ENCODE measurements around the gene MMP24.

The MMP24 gene

GRCh38 chr20:35290186-35290886, 63.8 kb downstream of the MMP24 start:
- Histone ChIP-seq H3K4me3 (ENCODE audit: low read depth, low read length) (no peak overlapping the region), H3K4me2 (ENCODE audit: low read length) (no peak overlapping the region), H3K79me2 (no peaks in the 10 kb centered on the region), H3K36me3 (ENCODE audit: control insufficient read depth, insufficient read depth, low read length) (no peaks in the 10 kb centered on the region), H2AFZ (no peak overlapping the region), H3K9ac (no peak overlapping the region), H3K27ac (no peak overlapping the region), H3K27me3 (ENCODE audit: control insufficient read depth, insufficient read depth, low read length) (no peaks in the 10 kb centered on the region), H3K9me3 (ENCODE audit: control insufficient read depth, low read length) (no peaks in the 10 kb centered on the region), H3K4me1 (no peaks in the 10 kb centered on the region)
- TF ChIP-seq, protein P1, sequence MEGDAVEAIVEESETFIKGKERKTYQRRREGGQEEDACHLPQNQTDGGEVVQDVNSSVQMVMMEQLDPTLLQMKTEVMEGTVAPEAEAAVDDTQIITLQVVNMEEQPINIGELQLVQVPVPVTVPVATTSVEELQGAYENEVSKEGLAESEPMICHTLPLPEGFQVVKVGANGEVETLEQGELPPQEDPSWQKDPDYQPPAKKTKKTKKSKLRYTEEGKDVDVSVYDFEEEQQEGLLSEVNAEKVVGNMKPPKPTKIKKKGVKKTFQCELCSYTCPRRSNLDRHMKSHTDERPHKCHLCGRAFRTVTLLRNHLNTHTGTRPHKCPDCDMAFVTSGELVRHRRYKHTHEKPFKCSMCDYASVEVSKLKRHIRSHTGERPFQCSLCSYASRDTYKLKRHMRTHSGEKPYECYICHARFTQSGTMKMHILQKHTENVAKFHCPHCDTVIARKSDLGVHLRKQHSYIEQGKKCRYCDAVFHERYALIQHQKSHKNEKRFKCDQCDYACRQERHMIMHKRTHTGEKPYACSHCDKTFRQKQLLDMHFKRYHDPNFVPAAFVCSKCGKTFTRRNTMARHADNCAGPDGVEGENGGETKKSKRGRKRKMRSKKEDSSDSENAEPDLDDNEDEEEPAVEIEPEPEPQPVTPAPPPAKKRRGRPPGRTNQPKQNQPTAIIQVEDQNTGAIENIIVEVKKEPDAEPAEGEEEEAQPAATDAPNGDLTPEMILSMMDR (IDR thresholded peaks at IDR 0.05) = no peak

GRCh38 chr20:35290887-35291417, 64.5 kb downstream of the MMP24 start:
- H3K36me3 ChIP-seq (ENCODE audit: control insufficient read depth, insufficient read depth, low read length) = no peaks in the 10 kb centered on the region
- H3K79me2 ChIP-seq = no peaks in the 10 kb centered on the region
- TF ChIP-seq, protein P1 (IDR thresholded peaks at IDR 0.05) = no peak
- no peak overlapping the region for H3K4me2 ChIP-seq (ENCODE audit: low read length)
- no peak overlapping the region for H3K4me3 ChIP-seq (ENCODE audit: low read depth, low read length)
- H3K4me1 ChIP-seq = no peaks in the 10 kb centered on the region
- no peaks in the 10 kb centered on the region for H3K9me3 ChIP-seq (ENCODE audit: control insufficient read depth, low read length)
- H2AFZ ChIP-seq = no peak overlapping the region
- H3K9ac ChIP-seq = no peak overlapping the region
- no peaks in the 10 kb centered on the region for H3K27me3 ChIP-seq (ENCODE audit: control insufficient read depth, insufficient read depth, low read length)
- H3K27ac ChIP-seq = no peak overlapping the region

DNA sequence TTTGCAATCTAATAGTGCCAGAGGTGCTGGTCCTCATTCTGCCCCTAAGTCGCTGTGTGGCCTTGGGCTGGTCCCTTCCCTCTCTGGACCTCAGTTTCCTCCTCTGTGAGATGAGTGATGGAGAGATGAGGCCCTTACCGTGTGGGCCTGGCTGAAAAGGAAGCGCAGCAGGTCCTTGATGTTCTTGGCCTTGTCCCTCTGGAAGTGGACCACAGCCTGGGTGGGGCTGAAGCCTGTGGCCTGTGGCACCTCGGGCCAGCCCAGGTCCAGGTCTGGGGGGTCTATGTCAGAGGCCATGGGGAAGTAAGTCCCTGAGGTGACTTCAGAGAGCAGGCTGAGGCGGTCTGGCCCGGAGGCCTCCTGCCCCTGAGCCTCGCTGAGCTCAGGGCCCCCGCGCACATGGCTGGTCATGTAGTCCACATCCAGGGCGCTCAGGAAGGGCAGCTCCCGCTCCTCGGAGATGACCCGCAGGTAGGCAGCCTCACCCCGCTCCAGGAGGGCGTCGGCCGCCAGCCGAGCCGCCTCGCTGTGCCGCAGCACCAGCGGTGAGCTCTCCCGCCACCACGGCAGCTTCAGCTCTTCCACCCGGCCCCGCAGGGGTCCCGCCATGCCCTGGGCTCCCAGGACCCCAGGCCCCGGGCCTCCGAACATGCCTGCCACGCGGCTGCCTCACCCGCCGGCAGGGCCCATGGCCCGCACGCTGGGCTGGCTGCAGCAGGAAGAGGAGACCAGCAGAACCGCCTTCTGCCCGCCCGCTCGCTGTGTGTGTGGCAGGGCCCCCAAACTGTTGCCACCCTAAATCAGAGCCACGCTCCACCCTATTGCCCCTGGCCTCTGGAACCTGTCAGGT, 65.4 kb downstream of the MMP24 start, which contains the start of gene FAM83C:
Gene FAM83C (minus strand): TSS at position 772 of the 850 bp plus-strand sequence. CDS start 121 bp downstream, at position 651.
- no peaks in the 10 kb centered on the region for H3K4me1 ChIP-seq
- H3K4me3 ChIP-seq (ENCODE audit: low read depth, low read length) = no peak within 1 kb of the TSS
- H3K9ac ChIP-seq = no peak within 1 kb of the TSS
- no peaks in the 10 kb centered on the region for H3K79me2 ChIP-seq
- no peaks in the 10 kb centered on the region for H3K27me3 ChIP-seq (ENCODE audit: control insufficient read depth, insufficient read depth, low read length)
- TF ChIP-seq, protein P1 (IDR thresholded peaks at IDR 0.05) = no peak
- H3K9me3 ChIP-seq (ENCODE audit: control insufficient read depth, low read length) = no peaks in the 10 kb centered on the region
- no peak within 1 kb of the TSS for H2AFZ ChIP-seq
- H3K36me3 ChIP-seq (ENCODE audit: control insufficient read depth, insufficient read depth, low read length) = no peaks in the 10 kb centered on the region
- H3K27ac ChIP-seq = no peak within 1 kb of the TSS
- H3K4me2 ChIP-seq (ENCODE audit: low read length) = no peak within 1 kb of the TSS

GRCh38 chr20:35292504-35293285, 66.2 kb downstream of the MMP24 start:
- H3K36me3 ChIP-seq (ENCODE audit: control insufficient read depth, insufficient read depth, low read length) = no peaks in the 10 kb centered on the region
- H3K4me2 ChIP-seq (ENCODE audit: low read length) = no peak overlapping the region
- H3K27ac ChIP-seq = no peak overlapping the region
- H3K9ac ChIP-seq = no peak overlapping the region
- no peaks in the 10 kb centered on the region for H3K9me3 ChIP-seq (ENCODE audit: control insufficient read depth, low read length)
- TF ChIP-seq, protein P1 (IDR thresholded peaks at IDR 0.05) = no peak
- no peaks in the 10 kb centered on the region for H3K27me3 ChIP-seq (ENCODE audit: control insufficient read depth, insufficient read depth, low read length)
- H2AFZ ChIP-seq = no peak overlapping the region
- no peak overlapping the region for H3K4me3 ChIP-seq (ENCODE audit: low read depth, low read length)
- no peaks in the 10 kb centered on the region for H3K79me2 ChIP-seq
- H3K4me1 ChIP-seq = no peaks in the 10 kb centered on the region
